Measurements from ENCODE around the gene NTRK3. TPM values are rescaled to one million over a fixed set of nuclear protein-coding genes. Genes with fewer than 3 reads are reported as not detected.

The NTRK3 gene
- total and polyA plus RNA-seq, 5 donors: 2.6 to 5.5 (median 3.6) TPM

GRCh38 chr15:87826119-87826747 is 430.3 kb downstream of the NTRK3 start:
- intact Hi-C loops (cut with DNase I): no loop called here
- no peak for ATAC-seq

GRCh38 chr15:87818756-87819155 is 437.8 kb downstream of the NTRK3 start:
- intact Hi-C loops (cut with DNase I): no loop called here
- ATAC-seq: no peak
- 94% methylated on average over 1 of the region's 1 CpG for WGBS
- H3K27me3 ChIP-seq (ENCODE audit: control insufficient read depth, insufficient read depth): no peaks in the 10 kb centered on the region
- no peak for DNase-seq
- no peaks in the 10 kb centered on the region for H3K9me3 ChIP-seq (ENCODE audit: control insufficient read depth, low read length)
- no peak overlapping the region for H3K27ac ChIP-seq (ENCODE audit: low read length)
- no peak overlapping the region for H3K4me3 ChIP-seq (ENCODE audit: low read length)
- H3K4me1 ChIP-seq (ENCODE audit: control insufficient read depth, insufficient read depth, low read length): no peaks in the 10 kb centered on the region

More at GRCh38 chr15:87826119-87826747, 430.3 kb downstream of the NTRK3 start:
- no peak for DNase-seq
- H3K9me3 ChIP-seq (ENCODE audit: control insufficient read depth, low read length): no peaks in the 10 kb centered on the region
- H3K27ac ChIP-seq (ENCODE audit: low read length): no peak overlapping the region
- no peak overlapping the region for H3K4me3 ChIP-seq (ENCODE audit: low read length)
- WGBS: 56% methylated on average over 8 of the region's 8 CpGs
- no peaks in the 10 kb centered on the region for H3K27me3 ChIP-seq (ENCODE audit: control insufficient read depth, insufficient read depth)
- no peaks in the 10 kb centered on the region for H3K4me1 ChIP-seq (ENCODE audit: control insufficient read depth, insufficient read depth, low read length)

GRCh38 chr15:87817553-87817952 is 439.0 kb downstream of the NTRK3 start:
- Histone ChIP-seq H3K4me1 (ENCODE audit: control insufficient read depth, insufficient read depth, low read length) (no peaks in the 10 kb centered on the region), H3K27me3 (ENCODE audit: control insufficient read depth, insufficient read depth) (no peaks in the 10 kb centered on the region), H3K27ac (ENCODE audit: low read length) (no peak overlapping the region), H3K4me3 (ENCODE audit: low read length) (no peak overlapping the region), H3K9me3 (ENCODE audit: control insufficient read depth, low read length) (no peaks in the 10 kb centered on the region)
- WGBS: 97% methylated on average over 1 of the region's 1 CpG
- intact Hi-C loops (cut with DNase I): no loop called here
- ATAC-seq (no peak), DNase-seq (no peak)

GRCh38 chr15:87816811-87817210 is 439.7 kb downstream of the NTRK3 start:
- H3K9me3 ChIP-seq (ENCODE audit: control insufficient read depth, low read length): no peaks in the 10 kb centered on the region
- WGBS: 86% methylated on average over 5 of the region's 5 CpGs
- no peaks in the 10 kb centered on the region for H3K4me1 ChIP-seq (ENCODE audit: control insufficient read depth, insufficient read depth, low read length)
- ATAC-seq (no peak), DNase-seq (no peak)
- no peaks in the 10 kb centered on the region for H3K27me3 ChIP-seq (ENCODE audit: control insufficient read depth, insufficient read depth)
- intact Hi-C loops (cut with DNase I): no loop called here
- H3K4me3 ChIP-seq (ENCODE audit: low read length): no peak overlapping the region
- H3K27ac ChIP-seq (ENCODE audit: low read length): no peak overlapping the region

GRCh38 chr15:87816016-87816415 is 440.5 kb downstream of the NTRK3 start:
- no peak for ATAC-seq
- intact Hi-C loops (cut with DNase I): no loop called here

More at GRCh38 chr15:87816016-87816415, 440.5 kb downstream of the NTRK3 start:
- no peak overlapping the region for H3K27ac ChIP-seq (ENCODE audit: low read length)
- no peaks in the 10 kb centered on the region for H3K27me3 ChIP-seq (ENCODE audit: control insufficient read depth, insufficient read depth)
- no peaks in the 10 kb centered on the region for H3K4me1 ChIP-seq (ENCODE audit: control insufficient read depth, insufficient read depth, low read length)
- no peaks in the 10 kb centered on the region for H3K9me3 ChIP-seq (ENCODE audit: control insufficient read depth, low read length)
- WGBS: 89% methylated on average over 1 of the region's 1 CpG
- no peak for DNase-seq
- H3K4me3 ChIP-seq (ENCODE audit: low read length): no peak overlapping the region

Other genes starting within 250 kb of the NTRK3 start
- gene MRPL46, start 210.6 kb upstream of the NTRK3 start, total RNA-seq: 10 to 100 TPM; 30.0 to 46.3 (median 40.0) TPM
- gene MRPL46, start 210.6 kb upstream of the NTRK3 start, polyA plus RNA-seq: 67.9 TPM
- 10 to 100 TPM; 39.4 to 57.9 (median 52.1) TPM for gene MRPS11, start 211.0 kb upstream of the NTRK3 start, total RNA-seq
- 67.5 TPM for gene MRPS11, start 211.0 kb upstream of the NTRK3 start, polyA plus RNA-seq

Measured in right cardiac atrium (tissue), 5 donors.